DMS79 treated with DMSO at 0.1 percent for 48 hours (cell line): ENCODE measurements around the gene OPCML.

ENCODE experiments used
- DNase-seq: peaks from one replicate; lab custom pipeline; 2025; lab: John Stamatoyannopoulos, UW

Gene OPCML

DNA sequence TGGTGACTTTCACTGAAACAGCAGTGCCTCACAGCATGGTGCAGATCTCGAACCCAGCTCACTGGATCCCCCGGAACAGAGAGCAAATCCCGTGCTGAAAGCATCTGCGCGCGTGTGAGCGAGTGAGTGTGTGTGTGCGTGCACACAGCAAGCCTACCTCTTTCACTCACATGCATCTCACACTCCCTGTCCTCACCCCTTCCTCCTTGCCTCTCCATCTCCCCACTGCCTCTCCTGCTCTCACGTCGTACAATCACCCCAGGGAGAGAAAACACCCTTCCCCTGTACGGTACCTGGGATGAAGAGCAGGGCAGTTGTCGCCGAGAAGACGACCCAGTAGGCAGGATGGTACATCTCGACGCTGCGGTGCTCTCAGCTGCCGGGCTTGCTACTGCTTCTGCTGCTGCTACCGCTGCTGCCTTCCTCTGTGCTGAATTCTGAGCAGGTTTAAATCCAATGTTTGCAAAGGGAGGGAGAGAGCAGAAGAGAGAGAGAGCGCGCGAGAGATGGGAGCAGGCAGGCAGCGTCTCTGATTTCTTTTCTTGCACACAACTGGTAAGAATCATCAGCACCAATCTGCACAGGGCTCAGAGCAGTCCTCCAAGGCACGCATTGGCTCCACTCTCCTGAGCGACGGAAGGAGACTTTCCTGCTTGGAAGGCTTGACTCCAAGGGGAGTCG lies at the start of gene OPCML:
OPCML (minus strand) TSS at position 531 of the 681 bp plus-strand sequence.
- no peak for DNase-seq

GRCh38 chr11:133581091-133581490 lies 48.8 kb upstream of the OPCML start:
- no peak for DNase-seq

GRCh38 chr11:133579165-133580031 lies 47.1 kb upstream of the OPCML start:
- DNase-seq = no peak

DNA sequence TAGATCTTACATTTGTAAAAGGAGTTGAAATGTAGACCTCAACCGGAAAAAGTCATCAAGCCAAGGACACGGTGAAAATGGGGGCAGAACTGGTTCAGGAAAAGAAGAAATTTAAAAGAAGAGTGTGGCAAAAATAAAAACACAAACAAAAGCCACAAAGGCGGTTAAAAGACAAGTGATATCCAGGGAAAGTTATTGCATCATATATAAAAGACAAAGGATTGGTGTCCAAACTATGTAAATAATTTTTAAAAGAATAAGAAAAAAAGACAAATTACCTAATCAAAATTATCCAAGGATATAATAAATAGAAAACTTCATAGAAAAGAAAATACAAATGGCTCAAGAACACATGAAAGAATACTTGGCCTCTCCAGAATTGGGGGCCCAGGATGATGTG lies 45.1 kb upstream of the OPCML start:
- no peak for DNase-seq

- no peak for DNase-seq
Observed at GRCh38 chr11:133576351-133576750, 44.0 kb upstream of the OPCML start.

GRCh38 chr11:133573081-133573480 lies 40.8 kb upstream of the OPCML start:
- DNase-seq = no peak

GRCh38 chr11:133570376-133570775 lies 38.1 kb upstream of the OPCML start:
- no peak for DNase-seq

DNA sequence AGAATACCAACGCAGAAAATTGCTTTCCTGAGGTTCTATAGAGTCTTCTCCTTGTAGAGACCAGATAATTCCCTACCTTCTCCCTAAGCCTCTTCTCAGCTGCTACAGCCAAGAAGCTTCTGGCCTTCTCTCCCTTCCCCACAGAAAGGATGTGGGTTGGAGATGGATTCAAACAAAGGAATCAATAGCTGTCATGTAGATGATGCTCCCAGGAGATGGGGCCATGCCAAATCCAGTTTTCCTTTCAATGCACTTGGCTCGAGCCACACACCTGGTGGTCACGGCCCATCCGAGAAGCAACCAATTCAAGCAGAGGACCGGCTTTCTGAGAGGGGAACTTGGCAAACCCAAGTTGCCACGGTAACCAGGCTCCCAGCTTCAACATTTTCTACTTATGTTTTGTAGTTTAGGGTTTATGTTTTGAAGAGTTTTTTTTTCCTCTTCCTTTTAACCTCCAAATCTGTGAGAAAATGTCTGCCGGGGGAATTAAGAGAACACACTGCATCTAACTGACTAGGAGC lies 31.3 kb upstream of the OPCML start:
- no peak for DNase-seq

DNA sequence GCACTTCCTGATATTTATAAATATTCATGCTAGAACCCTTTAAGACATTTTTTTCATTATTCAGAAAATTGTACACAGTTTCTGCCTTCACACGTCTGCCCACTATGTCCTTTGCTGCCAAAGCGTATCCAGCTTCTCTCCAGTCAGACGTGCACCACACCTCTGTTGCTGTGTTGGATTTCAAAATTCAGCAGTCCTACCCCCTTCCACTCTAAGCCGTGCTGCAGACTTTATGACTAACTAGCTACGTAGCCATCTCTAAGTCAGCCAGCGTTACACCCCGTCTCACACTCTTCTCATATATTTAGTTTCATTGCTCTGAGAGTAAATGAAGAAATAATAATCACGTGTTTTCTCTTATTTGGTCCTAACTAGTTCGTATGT lies 28.2 kb upstream of the OPCML start:
- DNase-seq = no peak

DNA sequence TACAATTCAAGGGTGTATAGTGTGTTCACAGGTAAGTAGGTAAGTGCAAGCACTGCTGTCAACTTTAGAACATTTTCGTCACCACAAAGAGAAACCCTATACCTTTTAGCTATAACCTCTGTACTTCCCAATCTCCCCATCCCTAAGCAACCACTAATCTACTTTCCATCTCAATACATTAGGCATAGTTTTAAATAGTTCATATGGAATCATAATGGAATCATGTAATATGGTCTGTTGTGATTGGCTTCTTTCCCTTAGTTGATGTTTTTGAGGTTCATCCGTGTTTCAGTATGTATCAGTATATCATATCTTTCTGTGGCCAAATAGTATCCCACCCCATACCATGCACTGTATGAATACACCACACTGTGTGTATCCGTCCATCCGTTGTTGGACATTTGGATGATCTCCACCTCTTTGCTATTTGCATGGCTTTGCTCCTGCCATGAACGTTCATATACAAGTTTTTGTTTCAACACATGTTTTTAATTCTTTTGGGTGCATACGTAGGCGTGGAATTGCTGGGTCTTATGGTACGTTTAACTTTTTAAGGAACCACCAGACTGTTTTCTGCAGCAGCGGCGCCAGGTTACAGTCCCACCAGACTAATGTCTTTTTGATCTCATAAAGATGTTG lies 27.7 kb upstream of the OPCML start:
- DNase-seq = no peak

- no peak for DNase-seq
Observed at GRCh38 chr11:133559382-133559781, 27.1 kb upstream of the OPCML start.

DNA sequence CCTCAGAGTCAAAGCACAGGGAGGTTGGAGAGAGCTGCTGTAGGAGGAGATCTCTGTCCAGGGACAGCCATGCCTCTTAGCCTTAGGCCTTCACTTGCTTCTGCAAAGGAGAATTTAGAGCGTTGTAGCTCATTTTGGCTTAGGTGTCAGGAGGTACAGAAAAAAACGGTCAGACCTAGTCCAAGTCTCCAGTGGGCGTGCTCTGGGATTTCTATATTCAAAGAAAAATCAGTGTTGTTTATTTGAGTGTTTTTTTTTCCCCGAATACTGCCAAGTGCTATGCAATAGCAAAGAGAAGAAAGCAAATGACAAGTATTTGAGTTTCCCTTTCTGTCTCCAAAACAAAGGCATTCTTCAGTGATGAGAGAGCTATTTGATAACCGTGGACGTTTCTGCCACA lies 22.7 kb upstream of the OPCML start:
- no peak for DNase-seq

GRCh38 chr11:133553885-133554740 lies 21.8 kb upstream of the OPCML start:
- DNase-seq = no peak

DNA sequence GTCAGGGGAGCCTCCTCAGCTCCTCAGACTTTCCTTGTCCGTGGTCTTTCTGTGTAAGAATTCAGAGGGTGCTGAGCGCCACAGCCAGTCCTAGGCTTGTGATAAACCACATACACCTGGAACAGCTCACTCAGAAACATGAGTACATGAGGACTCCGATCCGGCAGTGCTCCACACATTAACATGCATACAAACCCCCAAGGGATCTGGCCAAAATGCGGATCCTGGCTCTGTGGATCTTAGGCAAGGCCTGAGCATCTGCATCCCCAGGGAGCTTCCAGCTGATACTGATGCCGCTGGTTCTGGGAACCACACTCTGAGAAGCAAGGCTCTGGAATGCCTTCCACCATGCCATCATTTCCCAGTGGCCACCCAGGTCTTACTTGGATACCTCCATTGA lies 20.6 kb upstream of the OPCML start:
- DNase-seq = no peak

- no peak for DNase-seq
Observed at GRCh38 chr11:133551064-133551463, 18.8 kb upstream of the OPCML start.

GRCh38 chr11:133549826-133550225 lies 17.5 kb upstream of the OPCML start:
- no peak for DNase-seq

DNA sequence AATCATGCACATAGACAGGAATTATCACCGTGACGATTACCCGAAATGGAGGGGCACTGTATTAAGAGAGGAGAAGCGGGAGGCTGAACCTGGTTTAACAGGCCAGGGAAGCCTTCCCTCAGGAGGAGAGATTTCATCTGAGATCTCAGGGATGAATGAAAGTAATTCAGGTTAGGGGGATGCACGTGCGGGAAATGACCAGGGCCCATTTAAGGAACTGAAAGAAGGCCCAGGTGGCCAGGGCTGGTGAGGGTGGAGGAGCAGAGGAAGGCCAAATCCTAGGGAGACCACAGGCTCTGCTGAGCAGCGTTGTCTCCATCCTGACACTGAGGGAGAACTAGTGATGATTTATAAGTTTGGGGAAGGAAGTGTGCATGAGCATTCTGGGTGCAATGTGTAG lies 16.3 kb upstream of the OPCML start:
- no peak for DNase-seq

- DNase-seq = no peak
Observed at GRCh38 chr11:133547808-133548494, 15.7 kb upstream of the OPCML start.

- DNase-seq = no peak
Observed at GRCh38 chr11:133545199-133545803, 13.0 kb upstream of the OPCML start.

GRCh38 chr11:133541720-133542095 lies 9.4 kb upstream of the OPCML start:
- DNase-seq = no peak
